Testis (tissue), 3 donors: Measurements from ENCODE around the gene YDJC. TPM values are rescaled to one million over a fixed set of nuclear protein-coding genes. Genes with fewer than 3 reads are reported as not detected.

Experiments used
- DNase-seq: peaks from one replicate; pipeline ENCODE4 v3.0.0-alpha.2; 2019
- H3K27ac ChIP-seq, 2 donors: fragments of 200-600 bp; sonication (generic); one replicate each; pipeline ENCODE4 v1.5.1; 2019
- H3K27me3 ChIP-seq: fragments of 200-600 bp; sonication (generic); one replicate; pipeline ENCODE4 v1.5.1; 2019
- H3K36me3 ChIP-seq: fragments of 200-600 bp; sonication (generic); one replicate; pipeline ENCODE4 v1.5.1; 2017; ENCODE audit warnings: low read depth; ENCODE audit errors: missing control alignments
- H3K4me1 ChIP-seq: fragments of 200-600 bp; sonication (generic); one replicate; pipeline ENCODE4 v1.5.1; 2019
- H3K4me3 ChIP-seq, 2 donors: fragments of 200-600 bp; sonication (generic); one replicate each; pipeline ENCODE4 v1.5.1; 2017 to 2019
- H3K9me3 ChIP-seq: fragments of 200-600 bp; sonication (generic); one replicate; pipeline ENCODE4 v1.5.1; 2017
- CTCF ChIP-seq, 3 experiments: fragments of 450-650 bp in 2 of 3; fragments of 200-600 bp in 1 of 3; sonication (generic) in 1 of 3; IDR thresholded peaks; one replicate each; pipeline ENCODE4 v1.5.1; 2016 to 2019; ENCODE audit warnings: antibody characterized with exemption in 3 of 3, mild to moderate bottlenecking in 2 of 3, moderate library complexity in 1 of 3
- POLR2A ChIP-seq: fragments of 450-650 bp; IDR thresholded peaks from one replicate; pipeline ENCODE4 v1.6.1; 2017; ENCODE audit warnings: antibody characterized with exemption, mild to moderate bottlenecking, moderate library complexity
- WGBS, 2 donors: methylation state at CpG; one replicate each; pipeline ENCODE4 v1.1.5; 2018; 5-methylcytosine and 5-hydroxymethylcytosine counted together
- intact Hi-C: fragments of 100-400 bp; cut with DNase I; formaldehyde crosslinking; loops from one replicate; pipeline ENCODE4 v1.15.1; 2023; ENCODE audit warnings: low total_unique reads
- polyA plus RNA-seq: library from polyadenylated mRNA; stranded (reverse); fragments of 350-450 nt; fragmentation: Illumina TruSeq; extraction: RNeasy Lipid Tissue Mini Kit (QIAGEN cat#74804); gene quantifications from one replicate; pipeline ENCODE4 v1.2.3, GENCODE V29; 2014; ENCODE audit warnings: low read depth, low replicate concordance; ENCODE audit not compliant: insufficient read depth
- total RNA-seq, 2 donors: library from RNA; depleted of rRNA; stranded (reverse); fragments of >200 nt; gene quantifications; one replicate each; pipeline ENCODE4 v1.2.3, GENCODE V29; 2016

YDJC gene
- total and polyA plus RNA-seq, 3 donors from 2014 or later = 9.9 to 37.1 (median 36.5) TPM

- Histone ChIP-seq H3K4me1 (peaks cover 27% of the 10 kb centered on the region), H3K4me3 (no peak overlapping the region), H3K27ac (no peak overlapping the region), H3K36me3 (no peaks in the 10 kb centered on the region), H3K9me3 (no peaks in the 10 kb centered on the region), H3K27me3 (no peaks in the 10 kb centered on the region)
- 81 to 83% methylated on average over 9 to 11 of the region's 11 CpGs for WGBS, 2 donors
- DNase-seq = no peak
- TF ChIP-seq POLR2A (no peak), CTCF (IDR thresholded peaks at IDR 0.05) (no peak)
- intact Hi-C loops = no loop called here
Observed at GRCh38 chr22:21626735-21627469, 2.9 kb downstream of the YDJC start.

GRCh38 chr22:21626073-21626734 is 3.6 kb downstream of the YDJC start:
- no peak for DNase-seq
- Histone ChIP-seq H3K4me1 (peaks cover 27% of the 10 kb centered on the region), H3K36me3 (no peaks in the 10 kb centered on the region), H3K27ac (no peak overlapping the region), H3K4me3 (no peak overlapping the region), H3K27me3 (no peaks in the 10 kb centered on the region), H3K9me3 (no peaks in the 10 kb centered on the region)
- TF ChIP-seq CTCF (IDR thresholded peaks at IDR 0.05) (no peak), POLR2A (no peak)
- 77 to 81% methylated on average over 4 of the region's 4 CpGs for WGBS, 2 donors
- intact Hi-C loops = no loop called here

DNA sequence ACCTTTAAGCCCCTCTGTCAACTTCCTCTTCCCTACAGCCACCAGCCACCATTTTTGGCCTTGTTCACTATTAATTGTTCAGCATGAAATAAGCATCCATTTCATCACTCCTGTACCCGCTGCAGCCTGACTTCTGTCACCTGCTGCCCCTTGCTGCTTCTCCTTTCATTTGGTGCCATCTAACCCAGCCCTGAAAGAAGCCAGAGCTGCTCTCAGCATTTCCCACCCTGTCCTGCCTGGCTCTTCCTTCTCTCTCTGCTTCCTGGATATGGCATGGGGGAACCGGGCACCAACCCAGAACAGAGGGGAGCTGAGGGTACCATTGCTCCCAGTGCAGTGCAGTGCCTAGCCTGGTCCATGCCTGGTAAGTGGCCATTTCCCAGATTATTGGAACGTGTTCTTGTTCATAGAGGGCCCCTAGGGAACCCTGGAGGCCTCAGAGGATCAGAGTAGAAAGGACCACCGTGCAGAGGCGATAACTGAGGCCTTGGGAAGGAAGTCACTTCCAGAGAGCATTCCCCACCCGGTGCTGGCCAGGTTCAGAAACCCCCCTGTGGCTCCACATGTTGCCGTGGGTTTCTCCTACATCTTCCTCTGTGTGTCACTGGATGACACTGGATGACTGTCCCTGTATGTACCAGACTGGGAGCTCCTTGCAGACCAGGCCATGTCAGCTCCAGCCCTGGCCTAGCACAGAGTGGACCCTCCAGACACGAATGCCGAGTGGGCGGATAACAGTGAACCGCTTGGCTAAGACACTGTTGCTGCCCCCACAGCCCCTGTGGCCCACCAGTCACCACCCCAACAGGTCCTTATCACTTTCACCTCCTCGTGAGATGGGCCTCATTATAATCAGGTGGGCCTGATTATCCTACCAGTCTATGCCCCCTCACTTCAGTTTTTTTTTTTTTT is 4.7 kb downstream of the YDJC start:
- no peaks in the 10 kb centered on the region for H3K36me3 ChIP-seq
- H3K27me3 ChIP-seq = no peaks in the 10 kb centered on the region
- no peak for DNase-seq
- H3K4me1 ChIP-seq = peaks cover 27% of the 10 kb centered on the region
- no peak for TF ChIP-seq POLR2A
- no peak overlapping the region for H3K4me3 ChIP-seq
- no peaks in the 10 kb centered on the region for H3K9me3 ChIP-seq
- intact Hi-C loops = no loop called here
- H3K27ac ChIP-seq = no peak overlapping the region
- WGBS, 2 donors = 72 to 84% methylated on average over 12 of the region's 12 CpGs

- intact Hi-C loops = no loop called here
- DNase-seq = peak; percentile 49
- Histone ChIP-seq H3K4me3 (no peak overlapping the region), H3K9me3 (no peaks in the 10 kb centered on the region), H3K36me3 (no peaks in the 10 kb centered on the region), H3K4me1 (peaks cover 27% of the 10 kb centered on the region), H3K27ac (no peak overlapping the region), H3K27me3 (no peaks in the 10 kb centered on the region)
- TF ChIP-seq CTCF (IDR thresholded peaks at IDR 0.05) (peak in 1 of 3 experiments; percentile 31), POLR2A (no peak)
- WGBS, 2 donors = 53 to 59% methylated on average over 7 to 8 of the region's 8 CpGs
Observed at GRCh38 chr22:21624120-21624879, 5.5 kb downstream of the YDJC start.
